HG03196 (cell line): ENCODE measurements around the gene POLR3E.
"Not testable (repeated sequence)": the region's sequence is repeated elsewhere in the genome, so short reads cannot be mapped to it uniquely, and the experiment has no call there.

Experiments used
- ATAC-seq: cut with Tn5 transposase; IDR thresholded peaks from one replicate; pipeline ENCODE4 v1.9.1; 2021; ENCODE audit not compliant: unreplicated experiment

Gene POLR3E

DNA sequence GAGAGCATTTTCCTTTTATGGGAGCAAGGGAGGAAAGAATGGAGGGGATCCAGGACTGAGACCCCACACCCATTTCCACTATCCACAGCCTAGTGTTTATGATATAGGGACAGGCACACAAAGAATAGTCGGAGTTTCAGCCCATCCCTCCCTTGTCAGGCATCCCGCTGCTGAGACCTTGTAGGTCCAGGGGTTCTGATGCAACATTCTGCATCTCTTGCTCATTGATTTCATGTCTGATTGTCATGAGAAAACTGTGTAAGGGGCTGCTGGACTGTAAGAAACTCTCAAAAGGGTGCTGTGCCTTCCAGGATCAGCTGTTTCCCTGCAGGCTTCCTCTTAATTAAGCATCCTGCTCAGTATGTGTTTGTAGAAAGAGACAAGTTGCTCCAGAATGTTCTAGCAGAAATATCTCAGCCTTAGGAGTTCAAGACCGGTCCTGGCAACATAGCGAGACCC, 5.3 kb upstream of the POLR3E start:
- no peak for ATAC-seq

GRCh38 chr16:22292320-22292719, 4.9 kb upstream of the POLR3E start:
- no peak for ATAC-seq

DNA sequence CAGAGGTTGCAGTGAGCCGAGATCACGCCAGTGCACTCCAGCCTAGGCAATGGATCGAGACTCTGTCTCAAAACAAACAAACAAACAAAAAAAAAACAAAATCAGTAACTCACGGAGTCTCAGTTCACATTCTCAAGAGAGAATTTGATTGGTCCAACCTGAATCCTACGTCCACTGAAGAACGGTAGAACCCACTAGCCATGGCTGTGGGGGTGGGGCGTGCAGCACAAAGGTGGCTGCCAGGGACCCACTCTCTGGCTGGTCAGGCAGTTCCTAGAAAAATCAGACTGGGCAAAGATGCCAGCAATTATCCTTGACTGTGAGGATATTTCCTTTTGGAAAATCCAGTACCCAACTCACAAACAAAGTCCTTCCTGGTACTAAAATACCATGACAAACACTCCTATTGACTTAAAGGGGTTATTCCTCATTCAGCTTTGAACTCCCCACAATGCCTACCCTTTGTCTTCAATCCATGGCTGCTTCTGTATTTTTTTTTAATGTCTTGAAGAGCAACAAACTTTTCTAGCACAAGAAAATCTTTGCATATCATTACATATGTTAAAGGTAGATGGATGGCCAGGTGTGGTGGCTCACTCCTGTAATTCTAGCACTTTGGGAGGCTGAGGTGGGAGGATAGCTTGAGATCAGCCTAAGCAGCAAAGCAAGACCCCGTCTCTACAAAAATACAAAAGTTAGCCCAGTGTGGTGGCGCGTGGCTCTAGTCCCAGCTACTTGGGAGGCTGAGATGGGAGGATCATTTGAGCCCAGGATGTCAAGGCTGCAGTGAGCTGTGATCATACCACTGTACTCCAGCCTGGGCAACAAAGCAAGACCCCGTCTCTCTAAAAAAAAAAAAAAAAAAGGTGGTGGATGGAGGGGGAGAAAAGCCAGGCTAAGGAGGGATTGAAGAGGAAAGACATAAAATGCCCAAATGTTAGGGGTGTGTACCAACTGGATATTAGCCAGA, 3.8 kb upstream of the POLR3E start:
- no peak for ATAC-seq

GRCh38 chr16:22296225-22297113, 740 bp upstream of the POLR3E start:
- no peak for ATAC-seq

- ATAC-seq = peak; percentile 27
These were observed 893 bp downstream of the POLR3E start for GRCh38 chr16:22297871-22298733.

- ATAC-seq = no peak
These were observed 1.8 kb downstream of the POLR3E start for GRCh38 chr16:22299036-22299435.

- no peak for ATAC-seq
These were observed 3.3 kb downstream of the POLR3E start for GRCh38 chr16:22300427-22301071.

- ATAC-seq = not testable (repeated sequence)
These were observed 4.2 kb downstream of the POLR3E start for GRCh38 chr16:22301423-22301822.

DNA sequence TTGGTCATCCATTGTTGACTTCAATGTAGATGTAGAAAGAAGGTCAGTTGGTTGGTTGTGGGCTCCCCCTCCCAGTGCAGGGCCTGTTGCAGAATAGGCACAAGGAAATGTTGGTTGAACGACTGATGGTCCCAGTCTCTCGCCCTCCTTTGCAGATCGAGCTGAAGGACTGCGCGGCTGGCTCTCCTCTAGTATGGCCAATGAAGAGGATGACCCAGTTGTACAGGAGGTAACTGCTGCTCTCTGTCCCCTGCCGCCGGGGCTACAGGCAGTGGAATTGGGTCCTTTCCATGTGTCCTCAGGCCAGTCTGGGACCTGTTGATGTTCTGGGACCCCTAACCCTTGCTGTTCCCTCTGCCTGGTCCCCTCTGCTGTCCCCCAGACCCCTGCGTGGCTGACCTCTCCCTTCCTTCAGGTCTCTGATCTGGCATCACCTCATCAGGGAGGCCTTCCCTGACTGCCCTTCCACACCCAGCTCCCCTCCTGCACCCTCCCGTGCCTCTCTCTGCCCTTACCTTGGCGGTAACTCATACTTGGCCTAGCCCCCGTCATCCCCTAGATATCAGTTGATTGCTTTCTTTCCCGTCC, 5.7 kb downstream of the POLR3E start:
- ATAC-seq = no peak

GRCh38 chr16:22304411-22304810, 7.2 kb downstream of the POLR3E start:
- no peak for ATAC-seq

GRCh38 chr16:22306788-22307187, 9.6 kb downstream of the POLR3E start:
- no peak for ATAC-seq

DNA sequence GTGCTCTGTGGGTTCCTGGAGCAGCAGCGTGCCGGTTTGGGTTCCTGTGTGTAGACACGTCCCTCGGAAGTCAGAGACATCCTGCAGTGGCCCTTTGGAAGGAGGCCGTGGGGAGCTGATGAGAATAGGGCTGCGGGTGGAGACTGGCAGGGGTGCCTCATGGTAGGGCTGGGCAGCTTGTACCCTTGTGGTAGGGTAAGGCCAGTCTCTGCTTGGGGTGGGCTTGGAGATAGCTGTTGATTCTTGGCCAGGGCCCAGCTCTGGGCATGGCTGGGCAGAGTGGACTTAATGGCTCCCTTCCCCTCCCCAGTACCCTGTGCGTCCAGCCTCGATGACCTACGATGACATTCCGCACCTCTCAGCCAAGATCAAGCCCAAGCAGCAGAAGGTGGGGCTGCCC, 10.6 kb downstream of the POLR3E start:
- no peak for ATAC-seq

DNA sequence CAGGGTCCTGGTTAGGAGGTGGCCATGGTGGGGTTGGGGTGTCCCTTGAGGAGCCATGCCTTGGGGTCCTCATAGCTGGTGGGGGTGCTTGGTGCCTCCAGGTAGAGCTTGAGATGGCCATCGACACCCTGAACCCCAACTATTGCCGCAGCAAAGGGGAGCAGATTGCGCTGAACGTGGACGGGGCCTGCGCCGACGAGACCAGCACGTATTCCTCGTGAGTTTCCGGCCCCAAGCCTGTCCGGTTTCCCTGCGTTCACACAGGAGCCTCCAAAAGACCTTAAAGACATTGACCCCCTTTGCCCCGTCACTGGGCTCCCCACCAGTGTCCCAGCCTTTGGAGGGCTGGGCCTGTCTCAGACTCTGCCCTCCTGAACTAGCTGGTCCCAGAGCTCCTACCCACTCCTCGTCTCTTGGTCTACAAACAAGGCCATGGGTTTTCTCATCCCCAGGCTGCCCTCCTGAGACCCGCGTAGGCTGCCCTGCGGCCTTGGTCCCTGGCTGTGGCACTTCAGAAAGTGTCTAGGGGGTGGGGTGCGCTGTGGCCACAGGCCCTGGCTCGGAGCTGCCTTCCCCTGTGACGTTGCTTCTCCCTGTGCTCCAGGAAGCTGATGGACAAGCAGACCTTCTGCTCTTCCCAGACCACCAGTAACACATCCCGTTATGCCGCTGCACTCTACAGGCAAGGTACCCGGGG, 11.8 kb downstream of the POLR3E start:
- ATAC-seq = no peak

DNA sequence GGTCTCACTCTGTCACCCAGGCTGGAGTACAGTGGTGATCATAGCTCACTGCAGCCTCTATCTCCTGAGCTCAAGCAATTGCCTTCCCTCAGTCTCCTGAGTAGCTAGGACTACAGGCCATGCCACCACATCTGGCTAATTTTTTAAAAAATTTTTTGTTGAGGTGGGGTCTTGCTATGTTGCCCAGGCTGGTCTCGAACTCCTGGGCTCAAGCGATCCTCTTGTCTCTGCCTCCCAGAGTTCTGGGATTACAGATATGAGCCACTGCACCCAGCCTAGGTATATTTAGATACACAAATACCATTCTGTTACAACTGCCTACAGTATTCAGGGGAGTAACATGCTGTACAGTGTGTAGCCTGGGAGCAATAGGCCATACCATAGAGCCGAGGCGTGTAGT, 14.3 kb downstream of the POLR3E start:
- ATAC-seq = no peak

DNA sequence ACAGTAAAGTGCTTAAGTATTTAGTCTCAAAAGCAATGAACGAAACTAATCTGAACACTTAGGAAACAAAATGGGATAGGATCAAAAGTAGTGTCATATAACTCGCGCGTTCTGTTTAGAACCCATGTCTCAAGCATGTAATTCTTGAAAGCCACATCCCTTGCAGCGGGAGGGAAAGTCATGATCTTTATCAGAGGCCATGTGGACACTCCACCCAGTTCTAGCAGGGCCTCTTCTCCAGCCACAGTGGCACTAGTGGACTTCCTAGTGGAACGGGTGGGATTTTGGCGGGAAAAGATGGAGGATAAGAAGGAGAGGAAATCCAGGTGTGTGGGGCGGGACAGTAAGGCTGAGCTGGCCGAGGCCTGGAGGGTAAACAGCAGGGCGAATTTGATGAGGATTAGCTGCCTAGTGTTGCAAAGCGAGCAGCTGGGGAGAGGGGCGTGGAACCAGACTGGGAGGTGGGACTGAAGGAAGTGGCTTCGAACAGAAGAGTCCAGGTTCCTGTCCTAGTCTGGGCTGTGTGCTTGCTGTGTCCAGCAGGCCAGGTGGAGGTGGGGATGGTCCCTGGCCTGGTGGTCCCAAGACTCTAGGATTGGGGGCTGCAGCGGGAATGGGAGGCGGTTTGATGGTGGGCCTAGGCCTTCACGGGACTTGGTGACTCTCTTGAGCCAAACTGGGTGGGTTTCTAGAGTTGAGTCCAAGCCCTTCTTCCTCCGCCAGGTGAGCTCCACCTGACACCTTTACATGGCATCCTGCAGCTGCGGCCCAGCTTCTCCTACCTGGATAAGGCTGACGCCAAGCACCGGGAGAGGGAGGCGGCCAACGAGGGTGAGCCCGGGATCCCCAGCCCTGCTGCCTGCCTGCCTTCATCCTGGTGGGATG, 15.9 kb downstream of the POLR3E start:
- ATAC-seq = no peak

GRCh38 chr16:22313876-22314470, 16.8 kb downstream of the POLR3E start:
- no peak for ATAC-seq

- no peak for ATAC-seq
These were observed 17.7 kb downstream of the POLR3E start for GRCh38 chr16:22314661-22315626.
